Astrocyte (in vitro differentiated cells and primary cell): ENCODE data around the gene DLK1. TPM values are rescaled to one million over a fixed set of nuclear protein-coding genes. Genes with fewer than 3 reads are reported as not detected.

Source experiments
- DNase-seq: peaks from one replicate; pipeline ENCODE4 v3.0.0-alpha.2; 2010; ENCODE audit warnings: low read depth
- FAIRE-seq: peaks from 2 replicates; lab custom pipeline; 2011; peaks lifted over from hg19 to GRCh38; lab: Jason Lieb, UNC
- H2AFZ ChIP-seq: 2 replicates; pipeline ENCODE4 v1.6.0; 2012; ENCODE audit warnings: low read depth, low read length, inconsistent platforms
- H3K27ac ChIP-seq: 2 replicates; pipeline ENCODE4 v1.5.1; 2011; ENCODE audit warnings: low read depth, low read length, inconsistent platforms
- H3K27me3 ChIP-seq: 2 replicates; pipeline ENCODE4 v1.6.0; 2011; ENCODE audit warnings: low read length, inconsistent platforms; ENCODE audit not compliant: insufficient read depth
- H3K36me3 ChIP-seq: 2 replicates; pipeline ENCODE4 v1.5.1; 2011; ENCODE audit warnings: low read length, inconsistent platforms; ENCODE audit not compliant: insufficient read depth
- H3K4me1 ChIP-seq: 2 replicates; pipeline ENCODE4 v1.5.1; 2011; ENCODE audit warnings: low read length, inconsistent platforms; ENCODE audit not compliant: insufficient read depth
- H3K4me2 ChIP-seq: 2 replicates; pipeline ENCODE4 v1.6.0; 2012; ENCODE audit warnings: low read length, inconsistent platforms
- H3K4me3 ChIP-seq: 2 replicates; pipeline ENCODE4 v1.5.1; 2011; ENCODE audit warnings: low read depth, mild to moderate bottlenecking, low read length, inconsistent platforms; ENCODE audit not compliant: insufficient read depth
- H3K79me2 ChIP-seq: 2 replicates; pipeline ENCODE4 v1.6.0; 2012; ENCODE audit warnings: mild to moderate bottlenecking, low read length, inconsistent platforms; ENCODE audit not compliant: insufficient read depth
- H3K9ac ChIP-seq: 2 replicates; pipeline ENCODE4 v1.6.0; 2012; ENCODE audit warnings: mild to moderate bottlenecking, low read length, inconsistent platforms
- H3K9me3 ChIP-seq: 2 replicates; pipeline ENCODE4 v1.5.1; 2012; ENCODE audit warnings: low read depth, mild to moderate bottlenecking, low read length, inconsistent platforms; ENCODE audit not compliant: insufficient read depth
- H4K20me1 ChIP-seq: 2 replicates; pipeline ENCODE4 v1.6.0; 2012; ENCODE audit warnings: low read length, inconsistent platforms; ENCODE audit not compliant: insufficient read depth
- H3K27ac Mint-ChIP-seq: one replicate; pipeline ENCODE4 v1.8.0; 2021; ENCODE audit warnings: mild to moderate bottlenecking, mixed read lengths; ENCODE audit not compliant: unreplicated experiment
- H3K27me3 Mint-ChIP-seq: one replicate; pipeline ENCODE4 v1.8.0; 2021; ENCODE audit warnings: low read depth, mixed read lengths; ENCODE audit not compliant: unreplicated experiment
- H3K36me3 Mint-ChIP-seq: one replicate; pipeline ENCODE4 v1.8.0; 2021; ENCODE audit warnings: low read depth, mixed read lengths; ENCODE audit not compliant: unreplicated experiment
- H3K4me1 Mint-ChIP-seq: one replicate; pipeline ENCODE4 v1.8.0; 2021; ENCODE audit warnings: low read depth, mixed read lengths; ENCODE audit not compliant: unreplicated experiment
- H3K4me3 Mint-ChIP-seq: one replicate; pipeline ENCODE4 v1.8.0; 2021; ENCODE audit warnings: mild to moderate bottlenecking, moderate library complexity, mixed read lengths; ENCODE audit not compliant: unreplicated experiment
- H3K9me3 Mint-ChIP-seq: one replicate; pipeline ENCODE4 v1.8.0; 2021; ENCODE audit warnings: mild to moderate bottlenecking, mixed read lengths; ENCODE audit not compliant: unreplicated experiment
- CTCF ChIP-seq: IDR thresholded peaks from 2 replicates; pipeline ENCODE4 v1.5.1; 2011; ENCODE audit warnings: low read depth, mild to moderate bottlenecking, inconsistent platforms, low read length, moderate library complexity; ENCODE audit not compliant: insufficient read depth
- EZH2 ChIP-seq: IDR thresholded peaks from 2 replicates; pipeline ENCODE4 v1.6.1; 2012; ENCODE audit warnings: mild to moderate bottlenecking, low read length, inconsistent platforms; ENCODE audit not compliant: insufficient read depth
- total RNA-seq: library from RNA; stranded (reverse); gene quantifications from 2 replicates; pipeline ENCODE4 v1.2.1, GENCODE V29; 2021

DLK1 gene
- total RNA-seq, 1 donor from 2014 or later, result 2.7 TPM

- Mint-ChIP-seq H3K36me3 (no peaks in the 10 kb centered on the region), H3K27ac (no peak overlapping the region), H3K4me1 (peaks cover 13% of the 10 kb centered on the region), H3K9me3 (peaks cover 3% of the 10 kb centered on the region), H3K27me3 (peaks cover 30% of the 10 kb centered on the region), H3K4me3 (no peak overlapping the region)
- Histone ChIP-seq H3K27ac (no peak overlapping the region), H3K4me3 (no peak overlapping the region), H4K20me1 (no peaks in the 10 kb centered on the region), H3K27me3 (peaks cover 3% of the 10 kb centered on the region), H3K9me3 (no peaks in the 10 kb centered on the region), H3K36me3 (no peaks in the 10 kb centered on the region), H3K9ac (no peak overlapping the region), H3K4me2 (no peak overlapping the region), H2AFZ (no peak overlapping the region), H3K4me1 (peaks cover 12% of the 10 kb centered on the region), H3K79me2 (no peaks in the 10 kb centered on the region)
- DNase-seq, result no peak
- TF ChIP-seq EZH2 (no peak), CTCF (no peak)
- FAIRE-seq, result no peak
Measured at GRCh38 chr14:100764471-100765115, 37.9 kb downstream of the DLK1 start.

- Mint-ChIP-seq H3K27me3 (peaks cover 36% of the 10 kb centered on the region), H3K36me3 (no peaks in the 10 kb centered on the region), H3K9me3 (peaks cover 6% of the 10 kb centered on the region), H3K4me3 (no peak overlapping the region), H3K27ac (no peak overlapping the region), H3K4me1 (peaks cover 13% of the 10 kb centered on the region)
- H3K4me1 ChIP-seq, result peaks cover 12% of the 10 kb centered on the region
- no peak overlapping the region for H3K9ac ChIP-seq
- DNase-seq (no peak), FAIRE-seq (no peak)
- no peak overlapping the region for H3K27ac ChIP-seq
- no peak overlapping the region for H2AFZ ChIP-seq
- no peaks in the 10 kb centered on the region for H3K36me3 ChIP-seq
- TF ChIP-seq CTCF, result no peak
- TF ChIP-seq EZH2, result no peak
- H3K4me2 ChIP-seq, result no peak overlapping the region
- no peak overlapping the region for H3K4me3 ChIP-seq
- H3K27me3 ChIP-seq, result peaks cover 3% of the 10 kb centered on the region
- no peaks in the 10 kb centered on the region for H3K9me3 ChIP-seq
- no peaks in the 10 kb centered on the region for H3K79me2 ChIP-seq
- H4K20me1 ChIP-seq, result no peaks in the 10 kb centered on the region
Measured at GRCh38 chr14:100765296-100765695, 38.6 kb downstream of the DLK1 start.

- H3K36me3 Mint-ChIP-seq, result no peaks in the 10 kb centered on the region
- H3K4me2 ChIP-seq, result no peak overlapping the region
- H2AFZ ChIP-seq, result no peak overlapping the region
- no peaks in the 10 kb centered on the region for H4K20me1 ChIP-seq
- H3K9ac ChIP-seq, result no peak overlapping the region
- peaks cover 13% of the 10 kb centered on the region for H3K4me1 Mint-ChIP-seq
- no peak for TF ChIP-seq EZH2
- TF ChIP-seq CTCF, result no peak
- no peak overlapping the region for H3K27ac ChIP-seq
- no peaks in the 10 kb centered on the region for H3K79me2 ChIP-seq
- no peak overlapping the region for H3K27ac Mint-ChIP-seq
- H3K27me3 Mint-ChIP-seq, result peaks cover 42% of the 10 kb centered on the region
- DNase-seq (no peak), FAIRE-seq (no peak)
- no peak overlapping the region for H3K4me3 Mint-ChIP-seq
- H3K9me3 ChIP-seq, result no peaks in the 10 kb centered on the region
- peaks cover 12% of the 10 kb centered on the region for H3K9me3 Mint-ChIP-seq
- no peak overlapping the region for H3K4me3 ChIP-seq
- H3K36me3 ChIP-seq, result no peaks in the 10 kb centered on the region
- peaks cover 3% of the 10 kb centered on the region for H3K27me3 ChIP-seq
- peaks cover 12% of the 10 kb centered on the region for H3K4me1 ChIP-seq
Measured at GRCh38 chr14:100765991-100766390, 39.3 kb downstream of the DLK1 start.
